ENCODE measurements around the gene TCAP.
"Not testable (repeated sequence)": the region's sequence is repeated elsewhere in the genome, so short reads cannot be mapped to it uniquely, and the experiment has no call there.

The TCAP gene

GRCh38 chr17:39684369-39685192, 19.4 kb downstream of the TCAP start:
- DNase-seq = no peak

DNA sequence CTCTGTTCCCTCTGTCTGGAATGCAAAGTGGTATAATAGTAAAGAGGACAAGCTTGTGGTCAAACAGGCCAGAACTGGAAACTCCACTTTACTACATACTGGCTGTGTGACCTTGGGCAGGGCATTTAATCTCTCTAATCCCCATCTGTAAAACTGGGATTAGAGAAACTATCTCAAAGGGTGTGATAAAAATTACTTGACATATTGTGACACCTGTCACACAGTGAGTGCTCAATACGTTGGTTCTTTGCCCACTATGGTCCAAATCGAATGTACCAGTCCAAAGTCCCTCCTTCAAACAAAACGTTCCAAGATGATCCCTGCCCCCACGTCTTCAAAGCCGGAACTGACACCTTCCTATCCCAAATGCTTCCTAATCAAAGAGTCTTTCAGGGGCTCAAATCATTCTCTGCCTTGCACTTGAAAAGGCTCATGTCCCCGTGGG, 22.0 kb downstream of the TCAP start:
- DNase-seq = no peak

GRCh38 chr17:39687546-39688474, 22.7 kb downstream of the TCAP start, which contains the start of gene PGAP3:
TSS of gene PGAP3 (minus strand) at chr17:39688057. CDS start at chr17:39688014, 43 bp downstream.
- DNase-seq = no peak

GRCh38 chr17:39688475-39688835, 23.3 kb downstream of the TCAP start:
- DNase-seq = no peak

DNA sequence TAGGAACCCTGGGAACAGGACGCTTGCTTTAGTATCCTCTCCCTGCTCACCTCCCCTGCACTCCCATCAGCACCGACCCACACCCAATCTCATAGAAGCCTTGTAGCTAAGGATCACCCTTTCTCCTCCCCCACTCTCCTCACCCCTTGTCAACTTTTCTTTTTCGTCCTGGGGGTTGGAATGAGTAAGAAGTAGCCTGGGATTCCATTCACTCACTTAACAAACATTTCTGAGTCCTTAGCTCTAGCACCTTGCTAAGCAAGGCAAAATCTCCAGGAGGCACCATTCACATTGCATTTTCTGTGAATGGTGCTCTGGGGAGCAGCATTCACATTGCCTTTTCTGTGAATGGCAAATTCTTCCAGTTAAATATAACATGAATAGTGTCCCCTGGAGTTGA, 23.8 kb downstream of the TCAP start:
- no peak for DNase-seq

GRCh38 chr17:39694593-39694992, 29.4 kb downstream of the TCAP start:
- DNase-seq = no peak

- no peak for DNase-seq
These were observed 29.9 kb downstream of the TCAP start for GRCh38 chr17:39695089-39695474.

- no peak for DNase-seq
These were observed 31.6 kb downstream of the TCAP start for GRCh38 chr17:39696731-39697130.

- no peak for DNase-seq
These were observed 32.8 kb downstream of the TCAP start for GRCh38 chr17:39697961-39698360.

DNA sequence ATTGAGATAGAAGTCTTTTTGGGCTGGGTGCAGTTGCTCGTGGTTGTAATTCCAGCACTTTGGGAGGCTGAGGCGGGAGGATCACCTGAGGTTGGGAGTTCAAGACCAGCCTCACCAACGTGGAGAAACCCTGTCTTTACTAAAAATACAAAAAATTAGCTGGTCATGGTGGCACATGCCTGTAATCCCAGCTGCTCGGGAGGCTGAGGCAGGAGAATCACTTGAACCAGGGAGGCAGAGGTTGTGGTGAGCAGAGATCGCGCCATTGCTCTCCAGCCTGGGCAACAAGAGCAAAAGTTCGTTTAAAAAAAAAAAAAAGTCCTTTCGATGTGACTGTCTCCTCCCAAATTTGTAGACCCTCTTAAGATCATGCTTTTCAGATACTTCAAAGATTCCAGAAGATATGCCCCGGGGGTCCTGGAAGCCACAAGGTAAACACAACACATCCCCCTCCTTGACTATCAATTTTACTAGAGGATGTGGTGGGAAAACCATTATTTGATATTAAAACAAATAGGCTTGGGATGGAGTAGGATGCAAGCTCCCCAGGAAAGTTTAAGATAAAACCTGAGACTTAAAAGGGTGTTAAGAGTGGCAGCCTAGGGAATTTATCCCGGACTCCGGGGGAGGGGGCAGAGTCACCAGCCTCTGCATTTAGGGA, 34.1 kb downstream of the TCAP start:
- DNase-seq = not testable (repeated sequence)

GRCh38 chr17:39699818-39700147, 34.6 kb downstream of the TCAP start, which contains the start of gene ERBB2:
TSS of gene ERBB2 (plus strand) at chr17:39700064. CDS start at chr17:39700239, 175 bp downstream.
- DNase-seq = no peak

DNA sequence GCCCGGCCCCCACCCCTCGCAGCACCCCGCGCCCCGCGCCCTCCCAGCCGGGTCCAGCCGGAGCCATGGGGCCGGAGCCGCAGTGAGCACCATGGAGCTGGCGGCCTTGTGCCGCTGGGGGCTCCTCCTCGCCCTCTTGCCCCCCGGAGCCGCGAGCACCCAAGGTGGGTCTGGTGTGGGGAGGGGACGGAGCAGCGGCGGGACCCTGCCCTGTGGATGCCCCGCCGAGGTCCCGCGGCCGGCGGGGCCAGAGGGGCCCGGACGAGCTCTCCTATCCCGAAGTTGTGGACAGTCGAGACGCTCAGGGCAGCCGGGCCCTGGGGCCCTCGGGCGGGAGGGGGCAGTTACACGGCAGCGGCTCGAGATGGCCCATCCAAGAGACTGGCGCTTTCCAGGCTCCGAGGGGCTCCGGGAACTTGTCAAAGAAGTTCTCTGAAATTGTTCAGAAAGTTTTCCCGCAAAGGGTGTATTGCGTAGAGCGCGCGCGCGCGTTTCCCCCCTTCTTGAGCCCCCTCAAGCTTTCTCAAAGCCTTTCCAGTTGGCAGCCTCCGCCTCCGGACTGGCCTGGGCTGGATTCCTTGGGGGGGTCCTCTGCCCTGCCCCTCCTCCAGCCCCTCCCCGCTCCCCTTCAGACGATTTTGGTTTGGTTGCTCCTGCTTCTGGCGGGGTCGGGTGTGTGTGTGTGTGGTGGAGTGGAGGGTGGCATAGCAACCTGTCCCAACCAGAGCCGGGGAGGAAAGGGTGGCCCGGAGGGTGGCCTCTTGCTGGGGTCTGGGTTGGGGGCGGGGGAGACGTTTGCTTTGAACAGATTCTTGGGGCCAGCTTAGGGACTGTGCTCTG, 35.2 kb downstream of the TCAP start:
- DNase-seq = no peak

- no peak for DNase-seq
These were observed 36.0 kb downstream of the TCAP start for GRCh38 chr17:39701012-39701783.

DNA sequence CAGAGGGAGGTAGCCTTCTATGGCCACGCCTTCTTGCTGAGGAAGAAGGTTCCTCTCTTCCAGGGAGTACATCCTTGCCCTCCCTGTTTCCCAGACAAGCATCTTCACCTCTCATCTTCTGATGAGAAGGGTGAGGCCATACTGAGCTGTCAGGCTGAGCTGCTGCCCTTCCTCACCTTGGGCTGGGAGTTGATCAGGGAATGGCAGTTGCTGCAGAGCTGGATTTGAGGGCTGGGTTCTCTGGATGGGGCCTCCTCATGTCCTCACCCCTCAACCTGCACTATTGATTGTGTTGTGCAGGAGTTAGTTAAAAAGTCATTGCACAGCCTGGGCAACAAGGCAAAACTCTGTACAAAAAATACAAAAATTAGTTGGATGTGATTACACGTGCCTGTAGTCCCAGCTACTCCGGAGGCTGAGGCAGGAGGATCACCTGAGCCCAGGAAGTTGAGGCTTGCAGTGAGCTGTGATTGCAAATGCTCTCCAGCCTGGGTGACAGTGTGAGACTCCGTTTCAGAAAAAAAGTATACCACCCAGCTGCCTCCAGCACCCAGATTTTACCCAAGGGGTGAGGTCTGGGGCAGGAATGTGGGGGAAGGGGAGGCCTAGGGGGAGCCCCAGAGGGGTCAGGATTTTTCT, 36.8 kb downstream of the TCAP start:
- DNase-seq = no peak

DNA sequence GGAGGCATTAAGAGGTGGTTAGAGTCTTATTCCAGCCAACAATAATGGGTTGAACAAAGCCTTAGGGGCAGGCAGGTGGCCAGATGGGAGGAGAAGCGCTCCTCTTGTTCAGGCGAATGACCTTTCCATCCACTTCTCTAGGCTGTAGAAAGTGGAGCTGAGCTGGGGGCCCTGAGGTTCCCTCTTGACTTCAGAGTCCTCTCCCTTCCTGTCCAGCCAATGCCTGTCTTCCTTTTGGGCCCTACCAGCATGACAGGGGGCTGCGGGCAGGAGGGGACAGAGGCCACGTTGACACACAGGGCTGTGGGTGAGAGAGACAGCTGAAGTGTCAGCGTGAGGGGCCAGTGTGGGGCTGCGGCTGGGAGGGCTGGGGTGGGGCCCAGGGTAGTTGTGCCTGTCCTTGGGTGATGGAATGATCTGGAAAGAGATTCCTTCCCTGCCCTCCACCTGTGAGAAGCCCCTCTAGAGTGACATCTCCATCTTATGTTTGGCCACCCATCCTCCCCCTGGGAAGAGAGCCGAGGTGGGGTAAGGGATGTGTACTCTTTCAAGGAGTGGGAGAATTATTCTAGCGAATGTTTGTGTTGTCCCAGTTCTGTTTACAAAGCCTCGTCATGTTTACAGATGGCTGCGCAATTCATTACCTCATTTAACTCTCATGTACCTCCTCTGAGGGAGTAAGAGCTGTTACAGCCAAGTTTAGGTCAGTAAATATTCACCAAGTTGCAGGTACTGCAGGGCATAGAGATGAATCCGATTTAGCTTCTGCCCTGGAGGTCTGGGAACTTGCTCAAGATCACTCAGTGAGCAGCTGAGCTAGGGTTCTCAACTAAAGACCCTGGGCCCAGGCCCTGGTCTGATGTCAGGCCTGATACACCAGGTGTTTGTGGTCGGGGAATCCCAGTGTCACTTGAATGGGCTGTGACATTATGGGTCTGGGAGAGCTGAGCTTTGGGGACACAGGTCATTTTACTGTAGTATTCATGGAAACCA, 38.0 kb downstream of the TCAP start:
- no peak for DNase-seq

- no peak for DNase-seq
These were observed 38.8 kb downstream of the TCAP start for GRCh38 chr17:39703913-39704312.

DNA sequence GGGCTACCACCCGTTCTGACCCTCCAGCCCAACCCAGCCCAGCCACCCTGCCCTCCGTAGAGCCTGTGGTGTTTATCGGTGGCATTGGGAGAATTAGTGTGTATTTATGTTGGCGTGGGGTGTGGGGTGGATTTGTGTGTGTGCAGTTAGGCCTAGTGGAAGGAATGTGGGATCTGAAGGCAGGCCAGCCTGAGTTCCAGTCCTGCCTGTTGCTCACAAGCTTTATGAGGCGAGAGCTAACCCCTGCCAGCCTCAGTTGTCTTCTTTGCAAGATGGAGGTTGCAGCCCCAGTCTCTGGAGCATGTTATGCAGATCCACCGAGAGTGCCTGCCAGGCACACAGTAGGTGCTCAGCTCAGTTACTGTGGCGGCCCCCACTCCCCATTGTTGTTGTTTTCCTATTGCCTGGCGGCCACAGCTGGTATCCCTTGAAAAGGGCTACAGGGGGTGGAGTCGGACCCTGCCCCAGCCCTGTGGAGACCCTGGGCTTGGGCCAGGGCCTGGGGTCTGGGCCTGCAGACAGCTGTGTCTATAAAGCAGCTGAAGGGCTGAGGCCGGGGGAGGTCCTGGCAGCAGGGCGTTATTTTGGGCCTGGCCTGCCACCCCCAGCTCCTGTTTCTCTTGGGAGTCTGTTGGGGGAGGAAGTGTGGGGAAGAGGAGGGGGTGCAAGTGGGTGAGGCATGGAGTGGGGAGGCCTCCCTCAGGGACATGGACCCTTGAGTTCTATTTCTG, 39.8 kb downstream of the TCAP start:
- DNase-seq = no peak

- no peak for DNase-seq
These were observed 40.7 kb downstream of the TCAP start for GRCh38 chr17:39705786-39706348.

- DNase-seq = no peak
These were observed 41.2 kb downstream of the TCAP start for GRCh38 chr17:39706383-39706782.
